HFFc6 (cell line): ENCODE results near the gene NTSR1. TPM values are rescaled to one million over a fixed set of nuclear protein-coding genes. Genes with fewer than 3 reads are reported as not detected.

Source experiments
- DNase-seq: peaks from one replicate; pipeline ENCODE4 v3.0.0-alpha.2; 2018
- H3K27ac Mint-ChIP-seq: 2 replicates; pipeline ENCODE4 v1.8.0; 2020; ENCODE audit warnings: mild to moderate bottlenecking, mixed read lengths
- H3K27me3 Mint-ChIP-seq: 2 replicates; pipeline ENCODE4 v1.8.0; 2021; ENCODE audit warnings: mild to moderate bottlenecking, moderate library complexity, mixed read lengths; ENCODE audit not compliant: insufficient read depth
- H3K36me3 Mint-ChIP-seq: 2 replicates; pipeline ENCODE4 v1.8.0; 2021; ENCODE audit warnings: low read depth, mixed read lengths
- H3K4me1 Mint-ChIP-seq: 2 replicates; pipeline ENCODE4 v1.8.0; 2020; ENCODE audit warnings: low read depth, mixed read lengths
- H3K4me3 Mint-ChIP-seq: 2 replicates; pipeline ENCODE4 v1.8.0; 2020; ENCODE audit warnings: mild to moderate bottlenecking, moderate library complexity, mixed read lengths
- H3K9me3 Mint-ChIP-seq: 2 replicates; pipeline ENCODE4 v1.8.0; 2020; ENCODE audit warnings: mild to moderate bottlenecking, mixed read lengths
- CTCF ChIP-seq: fragments of 200-600 bp; sonication (generic); IDR thresholded peaks from 2 replicates; pipeline ENCODE4 v1.5.0; 2021; ENCODE audit warnings: antibody characterized with exemption, mild to moderate bottlenecking
- total RNA-seq, 6 experiments: library from RNA; stranded (reverse); fragmentation: NEBNext Ultra II Directional; extraction: Animal tissue kit (Norgen Biotek cat#: 25700); gene quantifications; 2 replicates in 1 of 6; 3 replicates in 5 of 6; pipeline ENCODE4 v1.2.3, GENCODE V29; 2021

NTSR1 gene
- total RNA-seq, 6 experiments from 2014 or later = 3.1 to 6.5 (median 5.6) TPM

- no peak for TF ChIP-seq CTCF
- Mint-ChIP-seq H3K36me3 (0 out of 2 replicates have a peak, but pooled peaks cover 4% of the 10 kb centered on the region), H3K4me3 (no peak overlapping the region), H3K27ac (no peak overlapping the region), H3K4me1 (peaks cover 20% of the 10 kb centered on the region), H3K27me3 (peaks cover 9% of the 10 kb centered on the region), H3K9me3 (no peaks in the 10 kb centered on the region)
- DNase-seq = no peak
These were observed 66.6 kb downstream of the NTSR1 start for GRCh38 chr20:62775206-62775605.

GRCh38 chr20:62776035-62776691 is 67.5 kb downstream of the NTSR1 start:
- no peak for DNase-seq
- no peak for TF ChIP-seq CTCF
- H3K36me3 Mint-ChIP-seq = 0 out of 2 replicates have a peak, but pooled peaks cover 4% of the 10 kb centered on the region
- H3K27me3 Mint-ChIP-seq = peaks cover 9% of the 10 kb centered on the region
- no peak overlapping the region for H3K4me3 Mint-ChIP-seq
- H3K27ac Mint-ChIP-seq = no peak overlapping the region
- peaks cover 20% of the 10 kb centered on the region for H3K4me1 Mint-ChIP-seq
- H3K9me3 Mint-ChIP-seq = no peaks in the 10 kb centered on the region

GRCh38 chr20:62776692-62777527 is 68.3 kb downstream of the NTSR1 start:
- peaks cover 9% of the 10 kb centered on the region for H3K27me3 Mint-ChIP-seq
- H3K4me3 Mint-ChIP-seq = peak overlapping the region; percentile 12; the same call in 1 of the 2 replicates
- no peak for DNase-seq
- H3K4me1 Mint-ChIP-seq = peaks cover 20% of the 10 kb centered on the region
- TF ChIP-seq CTCF = no peak
- no peaks in the 10 kb centered on the region for H3K9me3 Mint-ChIP-seq
- 0 out of 2 replicates have a peak, but pooled peaks cover 4% of the 10 kb centered on the region for H3K36me3 Mint-ChIP-seq
- no peak overlapping the region for H3K27ac Mint-ChIP-seq

GRCh38 chr20:62777528-62777830 is 68.8 kb downstream of the NTSR1 start:
- H3K36me3 Mint-ChIP-seq = 0 out of 2 replicates have a peak, but pooled peaks cover 4% of the 10 kb centered on the region
- DNase-seq = no peak
- H3K9me3 Mint-ChIP-seq = no peaks in the 10 kb centered on the region
- no peak overlapping the region for H3K4me3 Mint-ChIP-seq
- no peak overlapping the region for H3K27ac Mint-ChIP-seq
- peaks cover 9% of the 10 kb centered on the region for H3K27me3 Mint-ChIP-seq
- TF ChIP-seq CTCF = no peak
- H3K4me1 Mint-ChIP-seq = peaks cover 18% of the 10 kb centered on the region

GRCh38 chr20:62778058-62778457 is 69.4 kb downstream of the NTSR1 start:
- Mint-ChIP-seq H3K9me3 (no peaks in the 10 kb centered on the region), H3K36me3 (0 out of 2 replicates have a peak, but pooled peaks cover 4% of the 10 kb centered on the region), H3K4me3 (no peak overlapping the region), H3K27ac (no peak overlapping the region), H3K4me1 (peaks cover 12% of the 10 kb centered on the region), H3K27me3 (peaks cover 5% of the 10 kb centered on the region)
- no peak for DNase-seq
- TF ChIP-seq CTCF = no peak
